Large intestine (tissue), 3 donors: ENCODE measurements around the gene OR10H5. TPM values are rescaled to one million over a fixed set of nuclear protein-coding genes. Genes with fewer than 3 reads are reported as not detected.
"Not testable (repeated sequence)": the region's sequence is repeated elsewhere in the genome, so short reads cannot be mapped to it uniquely, and the experiment has no call there.

ENCODE experiments used
- DNase-seq, 2 donors: peaks; one replicate each; pipeline versions ENCODE4 v3.0.0 to v3.0.0-alpha.2; 2013
- H3K27ac ChIP-seq: one replicate; pipeline ENCODE4 v1.5.1; 2013; ENCODE audit warnings: low read length
- H3K27me3 ChIP-seq: 2 replicates; pipeline ENCODE4 v1.6.1; 2013; ENCODE audit warnings: low read length; ENCODE audit not compliant: control insufficient read depth, insufficient read depth
- H3K36me3 ChIP-seq: 2 replicates; pipeline ENCODE4 v1.6.1; 2013; ENCODE audit warnings: low read length; ENCODE audit not compliant: control insufficient read depth, insufficient read depth
- H3K4me1 ChIP-seq: one replicate; pipeline ENCODE4 v1.6.1; 2013; ENCODE audit warnings: low read length; ENCODE audit not compliant: control insufficient read depth, insufficient read depth
- H3K4me3 ChIP-seq: one replicate; pipeline ENCODE4 v1.5.1; 2013; ENCODE audit warnings: low read length
- H3K9me3 ChIP-seq: one replicate; pipeline ENCODE4 v1.6.1; 2013; ENCODE audit warnings: mild to moderate bottlenecking, low read depth, low read length, moderate library complexity; ENCODE audit not compliant: control insufficient read depth
- WGBS: methylation state at CpG from one replicate; pipeline ENCODE4 v1.1.5; 2013; ENCODE audit warnings: low lambda C conversion rate; ENCODE audit not compliant: insufficient coverage; 5-methylcytosine and 5-hydroxymethylcytosine counted together
- polyA plus RNA-seq: library from polyadenylated mRNA; unstranded; fragments of 120-200 nt; gene quantifications from one replicate; pipeline ENCODE4 v1.2.1, GENCODE V29; 2013

The OR10H5 gene
- polyA plus RNA-seq, 1 donor = not detected

DNA sequence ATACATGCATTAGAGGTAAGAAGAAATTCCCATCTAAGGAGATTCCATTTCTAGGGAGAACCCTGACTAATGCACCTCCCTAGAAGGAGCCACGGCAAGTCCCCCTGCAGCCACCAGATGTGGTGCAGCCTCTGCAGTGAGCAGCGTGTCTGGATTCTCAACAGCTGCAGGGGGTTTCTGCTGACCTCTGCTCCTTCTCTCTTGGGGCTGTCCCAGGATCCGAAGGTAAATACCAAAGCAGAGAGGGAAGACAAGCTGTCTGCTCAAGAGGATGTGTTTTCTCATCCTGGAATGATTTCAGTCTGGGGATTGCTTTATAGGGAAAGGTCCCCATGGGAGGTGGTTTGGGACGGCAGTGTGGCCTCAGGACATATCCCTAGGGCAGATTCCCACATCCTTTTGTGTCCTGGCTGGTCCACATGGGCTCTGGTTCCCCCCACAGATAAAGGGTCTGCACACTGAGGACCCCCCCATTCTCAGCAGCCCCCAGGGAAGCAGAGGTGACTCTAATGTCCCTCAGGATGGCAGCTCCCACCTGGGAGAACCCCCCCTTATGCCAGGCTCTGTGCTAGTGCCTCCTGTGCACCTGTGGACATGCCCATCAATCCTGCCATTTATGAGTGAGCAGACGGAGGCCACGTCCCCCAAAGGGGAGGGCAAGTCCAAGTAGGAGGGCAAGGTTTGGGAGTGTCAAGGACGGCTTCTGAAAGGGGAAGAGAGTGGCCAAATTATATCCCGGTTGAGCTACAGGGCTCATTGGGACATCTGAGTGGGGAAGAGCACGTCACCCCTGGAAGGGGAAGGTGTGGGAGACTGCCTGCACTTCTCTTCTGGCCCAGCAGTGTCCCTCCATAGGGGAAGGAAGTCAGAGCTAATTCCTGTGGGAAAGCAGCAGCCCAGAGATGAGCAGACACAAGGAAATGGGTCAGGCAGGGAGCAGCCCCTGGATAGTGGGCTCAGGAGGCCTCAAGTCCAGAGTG, 10.2 kb upstream of the OR10H5 start:
- H3K27ac ChIP-seq = no peak overlapping the region
- DNase-seq = peak in 1 of 2 donors; percentile 37
- no CpG with 5 or more reads among the region's 9 CpGs for WGBS
- H3K4me3 ChIP-seq = no peak overlapping the region
- no peaks in the 10 kb centered on the region for H3K27me3 ChIP-seq
- H3K36me3 ChIP-seq = no peaks in the 10 kb centered on the region
- no peaks in the 10 kb centered on the region for H3K4me1 ChIP-seq
- H3K9me3 ChIP-seq = no peaks in the 10 kb centered on the region

DNA sequence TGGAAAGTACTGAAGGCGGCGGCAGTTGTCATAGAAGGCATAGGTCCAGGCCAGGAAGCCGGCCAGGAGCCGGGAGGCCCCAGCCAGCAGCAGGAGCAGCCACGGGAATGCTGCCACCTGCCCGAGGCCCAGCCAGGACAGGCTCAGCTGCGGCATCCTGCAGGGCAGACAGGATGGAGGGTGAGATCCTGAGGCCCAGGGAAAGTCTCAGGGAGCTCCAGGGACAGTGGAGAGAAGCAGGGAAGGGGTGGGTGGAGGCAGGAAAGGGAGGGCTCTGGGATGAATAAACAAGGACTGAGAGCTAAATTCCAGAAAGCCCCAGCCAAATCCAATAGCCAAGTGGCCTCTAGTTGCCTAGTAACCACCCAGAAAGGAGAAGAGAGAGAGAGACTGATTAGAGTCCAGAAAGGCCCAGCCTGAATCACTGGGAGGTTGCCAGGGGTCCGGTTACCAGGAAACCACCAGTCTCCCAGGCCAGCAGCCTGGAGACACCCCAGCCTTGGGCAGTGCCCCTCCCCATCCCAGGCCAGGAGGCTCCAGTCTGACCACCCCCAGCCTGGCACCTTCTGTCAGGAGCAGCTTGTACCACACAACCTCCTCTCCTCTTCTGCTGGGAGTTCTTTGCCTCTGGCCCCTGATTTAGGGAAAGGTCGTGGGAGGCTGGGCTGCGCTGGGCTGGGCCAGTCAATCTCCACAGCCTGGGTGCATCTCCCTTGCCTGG, 7.5 kb upstream of the OR10H5 start:
- Histone ChIP-seq H3K9me3 (no peaks in the 10 kb centered on the region), H3K27ac (no peak overlapping the region), H3K27me3 (no peaks in the 10 kb centered on the region), H3K4me1 (no peaks in the 10 kb centered on the region), H3K36me3 (no peaks in the 10 kb centered on the region), H3K4me3 (no peak overlapping the region)
- no CpG with 5 or more reads among the region's 10 CpGs for WGBS
- DNase-seq = peak; percentile 43 to 49

DNA sequence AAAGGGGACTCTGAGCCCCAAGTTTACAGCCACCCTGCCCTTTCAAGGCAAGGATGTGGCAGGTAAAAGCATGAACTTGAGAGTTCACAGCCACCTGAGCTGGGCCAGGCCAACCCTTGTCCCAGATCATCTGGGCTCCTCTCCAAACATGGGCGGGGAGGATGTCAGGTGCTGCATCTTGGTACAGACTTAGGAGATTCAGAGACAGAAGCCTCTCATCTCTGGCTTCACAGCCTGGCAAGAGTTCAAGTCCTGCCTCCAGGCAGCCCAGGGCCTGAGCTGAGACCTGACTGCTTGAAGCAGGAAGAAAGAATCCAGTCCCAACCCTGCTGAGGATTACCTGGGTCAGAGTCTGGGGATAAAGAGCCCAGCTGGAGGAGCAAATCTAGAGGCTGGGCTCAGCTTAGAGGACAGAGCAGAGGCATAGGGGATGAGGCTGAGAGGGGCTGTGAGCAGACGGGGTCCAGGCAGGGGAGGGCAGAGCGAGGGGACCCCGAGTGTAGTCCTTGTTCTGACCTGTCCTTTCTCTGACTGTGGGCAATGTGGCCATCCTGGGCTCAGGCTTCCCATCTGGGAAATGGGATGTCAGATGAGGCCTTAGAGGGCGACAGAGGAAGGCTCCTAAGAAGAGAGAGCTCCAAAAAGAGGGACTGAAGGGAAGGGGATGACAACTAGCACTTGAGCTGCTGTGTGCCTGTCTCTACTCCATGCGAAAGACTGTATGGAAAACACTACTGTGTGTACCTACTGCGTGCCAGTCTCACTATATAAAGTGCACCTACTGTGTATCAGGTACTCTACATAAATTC, 6.6 kb upstream of the OR10H5 start:
- H3K36me3 ChIP-seq = no peaks in the 10 kb centered on the region
- no CpG with 5 or more reads among the region's 7 CpGs for WGBS
- no peak for DNase-seq
- no peak overlapping the region for H3K4me3 ChIP-seq
- no peak overlapping the region for H3K27ac ChIP-seq
- H3K9me3 ChIP-seq = no peaks in the 10 kb centered on the region
- no peaks in the 10 kb centered on the region for H3K4me1 ChIP-seq
- no peaks in the 10 kb centered on the region for H3K27me3 ChIP-seq

DNA sequence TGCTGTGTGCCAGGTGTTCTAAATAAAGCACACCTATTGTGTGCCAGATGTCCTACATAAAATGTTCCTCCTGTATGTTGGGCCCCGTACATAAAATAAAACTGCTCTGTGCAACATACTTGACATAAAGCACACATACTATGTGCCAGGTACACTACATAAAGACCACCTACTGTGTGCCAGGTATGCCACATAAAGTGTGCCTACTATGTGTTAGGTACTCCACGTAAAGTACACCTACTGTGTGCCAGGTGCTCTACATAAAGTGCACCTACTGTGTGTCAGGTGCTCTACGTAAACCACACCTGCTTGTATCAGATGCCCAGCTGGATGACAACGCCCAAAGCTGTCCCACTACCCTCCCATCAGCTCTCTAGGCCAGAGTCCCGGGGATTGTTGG, 5.8 kb upstream of the OR10H5 start:
- DNase-seq = no peak
- Histone ChIP-seq H3K36me3 (no peaks in the 10 kb centered on the region), H3K27me3 (no peaks in the 10 kb centered on the region), H3K4me3 (no peak overlapping the region), H3K9me3 (no peaks in the 10 kb centered on the region), H3K4me1 (no peaks in the 10 kb centered on the region), H3K27ac (no peak overlapping the region)
- no CpG with 5 or more reads among the region's 5 CpGs for WGBS

DNA sequence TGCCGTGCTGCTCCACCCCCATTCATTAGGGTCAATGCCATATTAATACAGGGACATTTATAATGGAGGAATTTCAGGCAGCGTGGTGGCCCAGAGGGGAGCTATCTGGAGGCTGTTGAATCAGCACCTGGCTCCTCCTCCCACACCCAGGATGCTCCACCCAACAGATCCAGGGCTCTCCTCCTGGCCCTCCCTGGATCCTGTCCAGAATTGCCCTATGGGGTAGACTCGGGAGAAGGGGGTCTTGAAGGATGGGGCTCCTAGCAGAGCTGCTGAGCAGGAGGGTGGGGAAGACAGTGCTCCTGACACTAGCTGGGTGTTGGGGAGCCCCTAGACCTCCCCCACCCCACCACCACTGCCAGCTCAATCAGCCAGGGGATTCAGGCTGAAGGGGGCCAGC, 5.2 kb upstream of the OR10H5 start:
- no peaks in the 10 kb centered on the region for H3K27me3 ChIP-seq
- H3K4me3 ChIP-seq = no peak overlapping the region
- H3K36me3 ChIP-seq = no peaks in the 10 kb centered on the region
- no CpG with 5 or more reads among the region's 3 CpGs for WGBS
- DNase-seq = no peak
- no peak overlapping the region for H3K27ac ChIP-seq
- no peaks in the 10 kb centered on the region for H3K4me1 ChIP-seq
- no peaks in the 10 kb centered on the region for H3K9me3 ChIP-seq

DNA sequence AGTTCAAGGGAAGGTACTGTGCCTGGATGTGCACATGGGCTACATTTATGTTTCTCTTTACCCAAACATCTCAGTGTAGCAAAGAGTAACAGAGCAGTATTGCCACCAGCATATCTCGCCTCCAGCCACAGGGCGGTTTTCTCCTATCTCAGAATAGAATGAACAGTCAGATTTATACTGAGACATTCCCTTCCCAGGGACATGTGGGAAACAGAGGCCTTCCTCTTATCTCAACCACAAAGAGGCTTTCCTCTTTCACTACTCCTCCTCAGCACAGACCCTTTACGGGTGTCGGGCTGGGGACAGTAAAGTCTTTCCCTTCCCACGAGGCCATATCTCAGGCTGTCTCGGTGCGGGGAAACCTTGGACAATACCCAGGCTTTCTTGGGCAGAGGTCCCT, 4.6 kb upstream of the OR10H5 start:
- 40% methylated on average over 1 of the region's 7 CpGs for WGBS
- DNase-seq, H3K27ac ChIP-seq, H3K4me3 ChIP-seq, H3K27me3 ChIP-seq, H3K9me3 ChIP-seq, H3K4me1 ChIP-seq, H3K36me3 ChIP-seq: not testable (repeated sequence)

DNA sequence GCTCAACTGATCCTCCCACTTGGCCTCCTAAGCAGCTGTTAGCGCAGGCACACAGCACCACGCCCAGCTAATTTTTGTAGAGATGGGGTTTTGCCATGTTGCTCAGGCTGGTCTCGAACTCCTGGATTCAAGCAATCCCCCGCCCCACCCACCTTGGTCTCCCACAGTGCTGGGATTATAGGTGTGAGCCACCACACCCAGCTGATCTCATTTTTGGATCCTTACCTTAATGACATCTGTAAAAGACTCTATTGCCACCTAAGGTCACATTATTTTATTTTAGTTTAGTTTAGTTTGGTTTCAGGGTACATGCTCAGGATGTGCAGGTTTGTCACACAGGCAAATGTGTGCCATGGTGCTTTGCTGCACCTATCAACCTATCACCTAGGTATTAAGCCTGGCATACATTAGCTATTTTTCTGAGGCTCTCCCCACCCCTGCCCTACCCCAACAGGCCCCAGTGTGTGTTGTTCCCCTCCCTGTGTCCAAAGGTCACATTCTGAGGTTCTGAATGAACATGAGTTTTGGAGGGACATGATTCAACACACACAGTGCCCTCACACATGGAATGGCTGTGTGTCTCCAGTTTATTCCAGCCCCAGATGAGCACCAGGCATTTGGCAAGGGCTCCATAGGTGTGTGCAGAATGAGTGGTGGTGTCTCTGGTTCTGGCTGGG, 1.3 kb downstream of the OR10H5 start:
- no peaks in the 10 kb centered on the region for H3K27me3 ChIP-seq
- DNase-seq = peak; percentile 28 to 43
- H3K9me3 ChIP-seq = no peaks in the 10 kb centered on the region
- no peak overlapping the region for H3K4me3 ChIP-seq
- WGBS = no CpG with 5 or more reads among the region's 4 CpGs
- no peaks in the 10 kb centered on the region for H3K4me1 ChIP-seq
- no peak overlapping the region for H3K27ac ChIP-seq
- H3K36me3 ChIP-seq = no peaks in the 10 kb centered on the region

DNA sequence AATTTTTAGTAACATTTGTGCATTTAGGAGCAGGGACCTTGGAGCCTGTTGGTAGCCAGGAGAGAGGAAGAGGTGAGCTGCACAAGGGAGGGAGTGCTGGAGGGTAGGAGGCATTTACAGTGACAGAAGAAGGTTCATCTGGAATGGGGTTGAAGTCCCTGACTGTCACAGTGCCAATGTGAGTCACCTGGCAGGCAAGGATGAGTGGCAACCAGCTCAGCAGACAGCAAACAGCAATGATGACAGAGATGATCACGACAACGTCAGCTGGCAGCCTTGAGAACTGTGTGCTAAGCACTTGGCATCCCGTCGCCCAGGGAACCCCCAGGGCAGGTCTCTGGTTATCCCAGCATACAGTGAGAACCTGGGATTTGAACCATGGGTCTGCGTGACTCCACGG, 2.6 kb downstream of the OR10H5 start:
- no CpG with 5 or more reads among the region's 6 CpGs for WGBS
- Histone ChIP-seq H3K4me3 (no peak overlapping the region), H3K27ac (no peak overlapping the region), H3K27me3 (no peaks in the 10 kb centered on the region), H3K4me1 (no peaks in the 10 kb centered on the region), H3K9me3 (no peaks in the 10 kb centered on the region), H3K36me3 (no peaks in the 10 kb centered on the region)
- DNase-seq = no peak

DNA sequence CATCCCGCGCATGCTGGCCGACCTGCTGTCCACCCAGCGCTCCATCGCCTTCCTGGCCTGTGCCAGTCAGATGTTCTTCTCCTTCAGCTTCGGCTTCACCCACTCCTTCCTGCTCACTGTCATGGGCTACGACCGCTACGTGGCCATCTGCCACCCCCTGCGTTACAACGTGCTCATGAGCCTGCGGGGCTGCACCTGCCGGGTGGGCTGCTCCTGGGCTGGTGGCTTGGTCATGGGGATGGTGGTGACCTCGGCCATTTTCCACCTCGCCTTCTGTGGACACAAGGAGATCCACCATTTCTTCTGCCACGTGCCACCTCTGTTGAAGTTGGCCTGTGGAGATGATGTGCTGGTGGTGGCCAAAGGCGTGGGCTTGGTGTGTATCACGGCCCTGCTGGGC, 6.8 kb downstream of the OR10H5 start:
- not testable (repeated sequence) for H3K27ac ChIP-seq
- no CpG with 5 or more reads among the region's 18 CpGs for WGBS

DNA sequence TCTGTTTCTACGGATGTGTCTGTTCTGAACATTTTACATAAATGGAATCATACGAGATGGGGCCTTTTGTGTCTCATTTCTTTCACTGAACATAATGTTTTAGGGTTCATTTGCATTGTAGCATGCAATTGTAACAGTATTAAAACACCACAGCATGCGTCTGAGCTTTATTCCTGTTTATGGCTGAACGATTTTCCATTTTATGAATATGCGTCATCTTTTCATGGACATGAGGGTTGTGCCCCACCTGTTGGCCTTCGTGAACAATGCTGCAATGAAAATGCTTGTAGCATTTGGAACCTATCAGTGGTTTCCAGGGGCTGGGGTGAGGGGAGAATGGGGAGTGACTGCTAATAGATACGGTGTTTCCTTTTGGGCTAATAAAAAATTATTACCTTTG, 22.9 kb downstream of the OR10H5 start:
- no peak overlapping the region for H3K4me3 ChIP-seq
- no peaks in the 10 kb centered on the region for H3K9me3 ChIP-seq
- H3K27me3 ChIP-seq = peaks cover 6% of the 10 kb centered on the region

More for the DNA sequence above, 6.8 kb downstream of the OR10H5 start:
- not testable (repeated sequence) for H3K9me3 ChIP-seq, H3K4me1 ChIP-seq, H3K36me3 ChIP-seq, H3K4me3 ChIP-seq, H3K27me3 ChIP-seq, DNase-seq

More for the DNA sequence above, 22.9 kb downstream of the OR10H5 start:
- peak in 1 of 2 donors; percentile 25 for DNase-seq
- H3K36me3 ChIP-seq = no peaks in the 10 kb centered on the region
- no peak overlapping the region for H3K27ac ChIP-seq
- 50% methylated on average over 2 of the region's 7 CpGs for WGBS
- H3K4me1 ChIP-seq = no peaks in the 10 kb centered on the region
